ENCODE results near the gene ADAM23.

- TF ChIP-seq CTCF (IDR thresholded peaks at IDR 0.05; ENCODE audit: low read depth, low read length, poor library complexity, severe bottlenecking) (no peak), EZH2phosphoT487 (IDR thresholded peaks at IDR 0.05; ENCODE audit: borderline replicate concordance, low read length) (no peak)
Measured at GRCh38 chr2:206619011-206619410, 175.7 kb downstream of the ADAM23 start.
